ENCODE measurements around the gene SBF2.
"Not testable (repeated sequence)": the region's sequence is repeated elsewhere in the genome, so short reads cannot be mapped to it uniquely, and the experiment has no call there.

The SBF2 gene

DNA sequence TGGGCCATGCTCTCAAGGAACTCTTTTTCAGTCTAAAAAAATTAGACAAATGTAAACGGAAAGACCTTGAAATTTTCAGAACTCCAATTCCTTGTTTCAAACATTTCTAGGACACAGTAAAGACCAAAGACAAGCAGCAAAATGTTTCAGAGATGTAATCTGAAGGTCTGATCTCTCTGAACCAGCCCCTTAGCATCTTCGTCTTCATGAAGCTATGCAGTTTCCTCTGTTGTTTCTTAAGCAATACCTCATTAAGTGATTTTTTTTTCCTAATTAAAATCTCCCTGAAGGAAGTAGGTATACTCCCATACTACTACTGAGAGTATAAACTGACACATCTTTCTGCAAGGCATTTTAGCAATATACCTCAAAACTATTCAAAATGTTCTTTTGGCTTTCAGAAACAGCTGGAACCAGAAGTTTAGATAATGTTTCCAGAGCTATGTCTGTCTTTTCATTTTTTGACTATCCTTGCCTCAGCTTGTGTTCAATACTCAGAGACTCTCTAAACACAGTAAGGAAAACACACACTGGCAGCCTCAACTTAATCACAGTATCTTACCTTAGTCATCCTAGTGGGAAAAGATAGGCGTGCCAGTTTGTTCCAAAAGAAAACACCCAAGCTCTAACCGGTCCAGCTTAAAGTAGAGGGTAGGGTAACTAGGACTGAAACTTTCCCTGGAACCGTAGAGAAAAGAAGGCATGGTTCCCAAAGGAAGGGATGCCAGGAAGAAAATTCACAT, 25.1 kb downstream of the SBF2 start:
- Histone ChIP-seq H3K9ac (ENCODE audit: low read length) (no peak overlapping the region), H3K36me3 (ENCODE audit: insufficient read depth, low read length) (no peaks in the 10 kb centered on the region), H3K27ac (ENCODE audit: low read depth, low read length) (no peak overlapping the region), H3K4me1 (ENCODE audit: insufficient read depth, low read length) (peaks cover 6% of the 10 kb centered on the region), H3K4me3 (ENCODE audit: low read depth in 1 of 2, low read length in 2 of 2) (no peak overlapping the region), H3K27me3 (ENCODE audit: control insufficient read depth in 1 of 2, insufficient read depth in 2 of 2, low read length in 2 of 2) (no peaks in the 10 kb centered on the region), H3K9me3 (ENCODE audit: low read length) (no peaks in the 10 kb centered on the region)

DNA sequence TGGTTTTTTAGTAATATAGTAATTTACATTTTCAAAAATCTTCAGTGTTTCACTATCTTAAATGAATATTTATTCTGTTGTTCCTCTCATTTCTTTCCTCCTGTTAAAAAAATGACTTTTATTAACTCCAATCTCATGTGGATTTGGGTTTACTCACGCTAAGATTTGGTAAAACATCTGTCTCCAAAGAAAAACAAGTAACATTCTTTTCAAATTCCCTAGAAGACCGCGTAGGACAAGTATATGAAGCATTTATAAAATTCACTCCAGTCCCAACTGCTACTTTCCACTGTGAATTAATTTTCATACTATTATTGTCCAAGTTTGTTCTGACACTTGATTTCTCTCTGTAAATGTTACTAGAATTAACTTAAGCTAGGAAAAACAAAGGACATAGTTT, 26.2 kb downstream of the SBF2 start:
- no peak overlapping the region for H3K9ac ChIP-seq (ENCODE audit: low read length)
- no peaks in the 10 kb centered on the region for H3K27me3 ChIP-seq (ENCODE audit: control insufficient read depth in 1 of 2, insufficient read depth in 2 of 2, low read length in 2 of 2)
- no peaks in the 10 kb centered on the region for H3K36me3 ChIP-seq (ENCODE audit: insufficient read depth, low read length)
- H3K4me1 ChIP-seq (ENCODE audit: insufficient read depth, low read length), result no peaks in the 10 kb centered on the region
- no peak overlapping the region for H3K27ac ChIP-seq (ENCODE audit: low read depth, low read length)
- no peak overlapping the region for H3K4me3 ChIP-seq (ENCODE audit: low read depth in 1 of 2, low read length in 2 of 2)
- H3K9me3 ChIP-seq (ENCODE audit: low read length), result no peaks in the 10 kb centered on the region

DNA sequence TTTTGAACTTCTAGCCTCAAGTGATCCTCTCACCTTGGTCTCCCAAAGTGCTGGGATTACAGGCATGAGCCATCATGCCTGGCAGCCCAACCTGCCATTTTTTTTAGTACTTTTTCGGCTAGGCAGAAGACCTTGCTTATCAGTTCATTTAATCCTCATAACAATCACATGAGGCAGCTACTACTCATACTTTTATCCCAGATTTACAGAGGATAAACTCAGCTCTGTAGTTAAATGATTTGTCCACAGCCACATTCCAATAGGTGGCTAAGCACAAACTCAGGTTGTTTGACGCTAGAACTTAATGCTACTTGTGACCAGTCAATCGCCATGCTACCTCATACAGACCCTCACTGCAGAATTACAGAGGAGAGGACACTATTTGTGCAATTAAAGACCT, 28.1 kb downstream of the SBF2 start:
- Histone ChIP-seq H3K27me3 (ENCODE audit: control insufficient read depth in 1 of 2, insufficient read depth in 2 of 2, low read length in 2 of 2) (no peaks in the 10 kb centered on the region), H3K4me3 (ENCODE audit: low read depth in 1 of 2, low read length in 2 of 2) (no peak overlapping the region), H3K36me3 (ENCODE audit: insufficient read depth, low read length) (no peaks in the 10 kb centered on the region), H3K27ac (ENCODE audit: low read depth, low read length) (no peak overlapping the region), H3K9ac (ENCODE audit: low read length) (no peak overlapping the region), H3K4me1 (ENCODE audit: insufficient read depth, low read length) (no peaks in the 10 kb centered on the region), H3K9me3 (ENCODE audit: low read length) (no peaks in the 10 kb centered on the region)

DNA sequence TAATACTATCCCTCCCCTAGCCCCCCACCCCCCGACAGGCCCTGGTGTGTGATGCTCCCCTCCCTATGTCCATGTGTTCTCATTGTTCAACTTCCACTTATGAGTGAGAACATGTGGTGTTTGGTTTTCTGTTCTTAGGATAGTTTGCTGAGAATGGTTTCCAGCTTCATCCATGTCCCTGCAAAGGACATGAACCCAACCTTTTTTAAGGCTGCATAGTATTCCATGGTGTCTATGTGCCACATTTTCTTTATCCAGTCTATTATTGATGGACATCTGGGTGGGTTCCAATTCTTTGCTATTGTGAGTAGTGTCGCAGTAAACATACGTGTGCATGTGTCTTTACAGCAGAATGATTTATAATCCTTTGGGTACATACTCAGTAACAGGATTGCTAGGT, 29.3 kb downstream of the SBF2 start:
- H3K9ac ChIP-seq (ENCODE audit: low read length); H3K4me3 ChIP-seq (ENCODE audit: low read depth in 1 of 2, low read length in 2 of 2); H3K27ac ChIP-seq (ENCODE audit: low read depth, low read length); H3K4me1 ChIP-seq (ENCODE audit: insufficient read depth, low read length); H3K36me3 ChIP-seq (ENCODE audit: insufficient read depth, low read length); H3K27me3 ChIP-seq (ENCODE audit: control insufficient read depth in 1 of 2, insufficient read depth in 2 of 2, low read length in 2 of 2); H3K9me3 ChIP-seq (ENCODE audit: low read length): not testable (repeated sequence)

DNA sequence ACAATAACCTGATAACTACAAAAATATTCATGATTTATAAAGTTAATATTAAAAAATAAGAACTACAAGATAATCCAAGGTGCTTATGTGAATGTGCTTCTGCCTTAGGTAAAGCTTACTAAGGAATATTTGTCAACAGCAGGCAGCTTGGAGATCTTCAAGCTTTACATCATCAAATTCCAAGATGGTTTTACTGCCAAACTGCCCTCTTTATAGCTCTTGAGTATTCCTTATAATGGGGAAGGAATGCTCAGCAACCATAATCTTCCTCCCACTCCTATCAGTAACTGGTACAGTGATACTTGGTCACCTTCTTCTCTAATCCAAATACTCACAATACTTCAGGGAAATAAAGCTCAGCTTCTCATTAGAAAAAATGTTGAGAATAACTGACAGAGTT, 30.1 kb downstream of the SBF2 start:
- H3K27me3 ChIP-seq (ENCODE audit: control insufficient read depth in 1 of 2, insufficient read depth in 2 of 2, low read length in 2 of 2), result no peaks in the 10 kb centered on the region
- H3K9ac ChIP-seq (ENCODE audit: low read length), result no peak overlapping the region
- no peak overlapping the region for H3K4me3 ChIP-seq (ENCODE audit: low read depth in 1 of 2, low read length in 2 of 2)
- no peaks in the 10 kb centered on the region for H3K36me3 ChIP-seq (ENCODE audit: insufficient read depth, low read length)
- no peak overlapping the region for H3K27ac ChIP-seq (ENCODE audit: low read depth, low read length)
- H3K4me1 ChIP-seq (ENCODE audit: insufficient read depth, low read length), result no peaks in the 10 kb centered on the region
- H3K9me3 ChIP-seq (ENCODE audit: low read length), result no peaks in the 10 kb centered on the region

DNA sequence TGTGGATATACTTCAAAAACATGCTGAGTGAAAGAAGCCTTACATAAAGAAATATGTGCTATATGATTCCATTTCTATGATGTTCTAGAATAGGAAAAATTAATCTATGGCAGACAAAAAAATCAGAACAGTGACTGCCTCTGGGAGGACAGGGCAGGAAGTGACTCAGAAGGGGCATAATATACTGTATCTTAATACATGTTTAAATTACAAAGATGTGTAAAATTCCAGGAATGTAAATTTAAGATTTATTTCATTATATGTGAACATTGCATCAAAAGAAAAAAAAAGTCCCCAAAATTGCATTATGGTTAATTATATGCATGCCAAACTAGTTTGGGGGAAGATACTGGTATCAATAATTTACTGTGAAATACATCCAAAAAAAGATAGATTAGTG, 32.2 kb downstream of the SBF2 start:
- Histone ChIP-seq H3K4me1 (ENCODE audit: insufficient read depth, low read length) (no peaks in the 10 kb centered on the region), H3K9me3 (ENCODE audit: low read length) (no peaks in the 10 kb centered on the region), H3K36me3 (ENCODE audit: insufficient read depth, low read length) (no peaks in the 10 kb centered on the region), H3K9ac (ENCODE audit: low read length) (no peak overlapping the region), H3K27ac (ENCODE audit: low read depth, low read length) (no peak overlapping the region), H3K4me3 (ENCODE audit: low read depth in 1 of 2, low read length in 2 of 2) (no peak overlapping the region), H3K27me3 (ENCODE audit: control insufficient read depth in 1 of 2, insufficient read depth in 2 of 2, low read length in 2 of 2) (no peaks in the 10 kb centered on the region)

DNA sequence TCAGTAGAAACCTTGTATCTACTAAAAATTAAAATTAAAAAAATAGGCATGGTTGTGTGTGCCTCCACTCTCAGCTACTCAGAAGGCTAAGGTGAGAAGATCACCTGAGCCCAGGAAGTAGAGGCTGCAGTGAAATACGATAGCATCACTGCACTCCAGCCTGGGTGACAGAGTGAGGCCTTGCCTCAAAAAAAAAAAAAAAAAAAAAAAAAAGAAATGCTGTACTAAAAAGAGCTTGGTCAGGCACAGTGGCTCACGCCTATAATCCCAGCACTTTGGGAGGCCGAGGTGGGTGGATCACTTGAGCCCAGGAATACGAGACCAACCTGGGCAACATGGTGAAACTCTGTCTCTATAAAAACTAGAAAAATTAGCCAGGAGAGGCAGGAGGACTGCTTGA, 36.5 kb downstream of the SBF2 start:
- H3K27ac ChIP-seq (ENCODE audit: low read depth, low read length), result no peak overlapping the region
- H3K27me3 ChIP-seq (ENCODE audit: control insufficient read depth in 1 of 2, insufficient read depth in 2 of 2, low read length in 2 of 2), result no peaks in the 10 kb centered on the region
- H3K9me3 ChIP-seq (ENCODE audit: low read length), result no peaks in the 10 kb centered on the region
- H3K9ac ChIP-seq (ENCODE audit: low read length), result no peak overlapping the region
- H3K36me3 ChIP-seq (ENCODE audit: insufficient read depth, low read length), result no peaks in the 10 kb centered on the region
- H3K4me1 ChIP-seq (ENCODE audit: insufficient read depth, low read length), result no peaks in the 10 kb centered on the region
- H3K4me3 ChIP-seq (ENCODE audit: low read depth in 1 of 2, low read length in 2 of 2), result no peak overlapping the region

DNA sequence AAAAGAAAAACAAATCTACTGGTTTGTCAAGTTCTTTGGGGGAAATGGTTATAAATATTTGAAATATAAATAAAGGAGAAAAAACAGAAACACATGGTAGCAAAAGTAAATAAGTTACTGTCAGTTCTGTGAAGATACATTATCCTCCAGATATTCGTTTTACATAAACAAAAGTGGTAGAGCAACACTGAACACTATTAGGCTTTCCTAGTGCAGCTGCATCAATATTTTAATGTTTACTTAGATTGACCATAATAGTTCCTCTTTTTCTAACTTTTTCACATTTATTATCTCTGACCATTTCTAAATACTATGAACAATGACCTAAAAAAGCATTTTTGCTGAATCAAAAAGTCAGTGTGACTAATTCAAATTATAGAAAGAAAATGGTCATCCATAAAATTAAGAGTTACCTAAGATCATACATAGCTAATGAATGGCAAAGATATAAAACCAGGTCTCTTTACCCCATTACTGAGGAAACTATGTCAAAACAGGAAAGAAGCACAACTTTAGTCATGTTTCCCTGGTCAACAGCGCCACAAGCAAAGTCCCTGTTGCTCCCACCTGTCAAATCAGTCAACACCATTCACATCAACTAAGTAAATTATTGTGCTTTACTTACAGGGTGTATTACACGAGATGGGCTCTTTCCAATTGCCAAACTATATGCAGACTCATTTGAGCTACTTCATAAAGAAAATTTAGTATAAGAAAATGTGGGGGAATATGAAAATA, 38.5 kb downstream of the SBF2 start:
- Histone ChIP-seq H3K36me3 (ENCODE audit: insufficient read depth, low read length) (no peaks in the 10 kb centered on the region), H3K9me3 (ENCODE audit: low read length) (no peaks in the 10 kb centered on the region), H3K4me1 (ENCODE audit: insufficient read depth, low read length) (no peaks in the 10 kb centered on the region), H3K27ac (ENCODE audit: low read depth, low read length) (no peak overlapping the region), H3K9ac (ENCODE audit: low read length) (no peak overlapping the region), H3K4me3 (ENCODE audit: low read depth in 1 of 2, low read length in 2 of 2) (no peak overlapping the region), H3K27me3 (ENCODE audit: control insufficient read depth in 1 of 2, insufficient read depth in 2 of 2, low read length in 2 of 2) (no peaks in the 10 kb centered on the region)

DNA sequence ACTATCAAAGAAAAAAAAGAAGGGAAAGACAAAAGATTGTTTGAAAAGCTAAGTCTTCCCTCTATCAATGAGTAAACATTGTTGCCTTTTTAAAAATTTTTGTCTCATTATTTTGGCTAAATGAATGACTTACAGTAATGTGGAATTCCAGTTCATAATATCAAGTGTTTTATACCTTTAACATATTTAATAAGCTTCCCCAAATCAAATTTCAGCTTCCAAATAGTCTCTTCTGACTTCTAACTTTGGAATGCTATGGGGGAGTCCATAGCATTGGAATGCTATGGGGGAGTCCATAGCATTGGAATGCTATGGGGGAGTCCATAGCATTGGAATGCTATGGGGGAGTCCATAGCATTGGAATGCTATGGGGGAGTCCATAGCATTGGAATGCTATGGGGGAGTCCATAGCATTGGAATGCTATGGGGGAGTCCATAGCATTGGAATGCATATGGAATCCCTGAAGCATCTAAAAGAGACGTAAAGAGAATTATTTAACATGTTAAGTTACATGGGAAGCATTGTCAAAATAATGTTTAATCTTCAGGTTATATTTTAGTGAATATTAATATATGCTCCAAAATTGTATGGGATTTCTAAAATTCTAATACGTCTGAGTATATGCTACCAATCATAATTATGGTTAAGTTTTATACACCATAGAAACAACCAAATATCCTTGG, 44.4 kb downstream of the SBF2 start:
- H3K9ac ChIP-seq (ENCODE audit: low read length); H3K9me3 ChIP-seq (ENCODE audit: low read length); H3K36me3 ChIP-seq (ENCODE audit: insufficient read depth, low read length); H3K4me1 ChIP-seq (ENCODE audit: insufficient read depth, low read length); H3K27me3 ChIP-seq (ENCODE audit: control insufficient read depth in 1 of 2, insufficient read depth in 2 of 2, low read length in 2 of 2); H3K4me3 ChIP-seq (ENCODE audit: low read depth in 1 of 2, low read length in 2 of 2); H3K27ac ChIP-seq (ENCODE audit: low read depth, low read length): not testable (repeated sequence)

DNA sequence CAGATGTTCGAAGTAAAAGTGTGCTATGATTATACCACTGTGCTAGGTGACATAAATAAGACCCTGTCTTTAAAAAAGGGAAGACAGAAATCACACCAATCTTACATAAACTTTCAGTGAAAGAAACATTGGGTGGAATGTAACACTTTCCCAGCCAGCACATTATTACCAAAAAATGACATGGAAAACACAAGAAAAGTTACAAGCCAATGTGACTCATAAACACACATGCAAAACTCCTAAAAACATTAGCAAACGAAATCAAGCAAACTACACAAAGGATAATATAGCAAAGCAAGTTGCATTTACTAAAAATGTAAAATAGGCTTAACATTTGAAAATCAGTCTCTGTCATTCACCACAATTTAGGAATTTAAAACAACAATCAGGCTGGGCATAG, 47.0 kb downstream of the SBF2 start:
- H3K27ac ChIP-seq (ENCODE audit: low read depth, low read length), result no peak overlapping the region
- H3K9me3 ChIP-seq (ENCODE audit: low read length), result no peaks in the 10 kb centered on the region
- H3K9ac ChIP-seq (ENCODE audit: low read length), result no peak overlapping the region
- H3K36me3 ChIP-seq (ENCODE audit: insufficient read depth, low read length), result no peaks in the 10 kb centered on the region
- H3K27me3 ChIP-seq (ENCODE audit: control insufficient read depth in 1 of 2, insufficient read depth in 2 of 2, low read length in 2 of 2), result no peaks in the 10 kb centered on the region
- H3K4me3 ChIP-seq (ENCODE audit: low read depth in 1 of 2, low read length in 2 of 2), result no peak overlapping the region
- no peaks in the 10 kb centered on the region for H3K4me1 ChIP-seq (ENCODE audit: insufficient read depth, low read length)

DNA sequence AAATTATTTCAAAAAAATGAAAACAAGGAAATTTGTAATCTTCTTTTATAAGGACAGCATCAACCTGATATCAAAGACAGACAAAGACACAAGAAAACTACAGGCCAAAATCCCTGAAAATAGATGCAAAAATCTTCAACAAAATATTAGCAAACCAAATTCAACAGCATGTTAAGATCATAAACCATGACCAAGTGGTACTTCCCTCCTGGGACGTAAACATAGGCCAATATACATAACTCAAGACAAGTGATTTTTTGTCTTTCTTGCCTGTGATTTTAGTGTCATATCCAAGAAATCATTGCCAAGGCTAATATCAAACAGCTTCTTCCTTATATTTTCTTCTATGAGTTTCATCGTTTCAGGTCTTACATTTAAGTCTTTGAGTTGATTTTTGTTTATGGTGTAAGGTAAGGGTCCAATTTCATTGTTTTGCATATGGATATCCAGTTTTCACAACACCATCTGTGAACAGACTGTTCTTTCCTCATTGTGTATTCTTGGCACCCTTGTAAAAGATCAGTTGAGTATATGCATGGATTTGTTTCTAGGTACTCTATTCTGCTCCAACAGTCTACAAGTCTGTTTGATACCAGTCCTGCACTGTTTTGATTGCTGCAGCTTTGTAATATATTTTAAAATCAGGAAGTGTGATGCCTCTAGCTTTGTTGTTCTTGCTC, 50.0 kb downstream of the SBF2 start:
- Histone ChIP-seq H3K27ac (ENCODE audit: low read depth, low read length) (no peak overlapping the region), H3K9me3 (ENCODE audit: low read length) (no peaks in the 10 kb centered on the region), H3K9ac (ENCODE audit: low read length) (no peak overlapping the region), H3K4me3 (ENCODE audit: low read depth in 1 of 2, low read length in 2 of 2) (no peak overlapping the region), H3K27me3 (ENCODE audit: control insufficient read depth in 1 of 2, insufficient read depth in 2 of 2, low read length in 2 of 2) (no peaks in the 10 kb centered on the region), H3K4me1 (ENCODE audit: insufficient read depth, low read length) (no peaks in the 10 kb centered on the region), H3K36me3 (ENCODE audit: insufficient read depth, low read length) (no peaks in the 10 kb centered on the region)

Measured in muscle layer of colon (tissue), 2 donors.